Upper lobe of right lung (tissue), 1 donor: Measurements from ENCODE around the gene NT5E. TPM values are rescaled to one million over a fixed set of nuclear protein-coding genes. Genes with fewer than 3 reads are reported as not detected.

Experiments used
- ATAC-seq: fragments of 200-7000 bp; cut with Tn5 transposase; one replicate; pipeline ENCODE4 v1.9.1; 2020; ENCODE audit warnings: mild to moderate bottlenecking, moderate library complexity
- DNase-seq: peaks from one replicate; pipeline ENCODE4 v3.0.0-alpha.2; 2020
- H3K27ac ChIP-seq: fragments of 200-600 bp; one replicate; pipeline ENCODE4 v1.8.0; 2022
- H3K27me3 ChIP-seq: fragments of 200-600 bp; one replicate; pipeline ENCODE4 v1.8.0; 2022; ENCODE audit warnings: mild to moderate bottlenecking
- H3K36me3 ChIP-seq: fragments of 200-600 bp; one replicate; pipeline ENCODE4 v1.8.0; 2022
- H3K4me1 ChIP-seq: fragments of 200-600 bp; one replicate; pipeline ENCODE4 v1.8.0; 2022
- H3K4me3 ChIP-seq: fragments of 200-600 bp; one replicate; pipeline ENCODE4 v1.8.0; 2022; ENCODE audit warnings: mild to moderate bottlenecking
- H3K9me3 ChIP-seq: fragments of 200-600 bp; one replicate; pipeline ENCODE4 v1.8.0; 2022
- CTCF ChIP-seq: fragments of 200-600 bp; IDR thresholded peaks from one replicate; pipeline ENCODE4 v1.8.0; 2022; ENCODE audit warnings: antibody characterized with exemption
- intact Hi-C: fragments of 100-400 bp; cut with DNase I; formaldehyde crosslinking; loops from one replicate; pipeline ENCODE4 v1.11.0; 2022
- total RNA-seq: library from RNA; stranded (reverse); fragmentation: NEBNext Ultra II Directional; extraction: Animal tissue kit (Norgen Biotek cat#: 25700); gene quantifications from one replicate; pipeline ENCODE4 v1.2.1, GENCODE V29; 2021
- donor health status: DM: no; HTN: yes; CAD: no; lungs with severe emphysema.

NT5E gene
- total RNA-seq, 1 donor from 2014 or later = 15.3 TPM

GRCh38 chr6:85436411-85436810 lies 13.5 kb upstream of the NT5E start:
- intact Hi-C loops = no loop called here
- ATAC-seq = no peak

GRCh38 chr6:85436939-85437495 lies 12.9 kb upstream of the NT5E start:
- DNase-seq (no peak), ATAC-seq (no peak)
- no peak overlapping the region for H3K4me3 ChIP-seq
- H3K9me3 ChIP-seq = no peaks in the 10 kb centered on the region
- H3K4me1 ChIP-seq = no peaks in the 10 kb centered on the region
- H3K27ac ChIP-seq = no peak overlapping the region
- no peaks in the 10 kb centered on the region for H3K27me3 ChIP-seq
- H3K36me3 ChIP-seq = no peaks in the 10 kb centered on the region
- intact Hi-C loops = no loop called here
- TF ChIP-seq CTCF = no peak

More at GRCh38 chr6:85436411-85436810, 13.5 kb upstream of the NT5E start:
- TF ChIP-seq CTCF = no peak
- no peak overlapping the region for H3K27ac ChIP-seq
- no peaks in the 10 kb centered on the region for H3K4me1 ChIP-seq
- no peaks in the 10 kb centered on the region for H3K27me3 ChIP-seq
- no peak for DNase-seq
- no peaks in the 10 kb centered on the region for H3K9me3 ChIP-seq
- no peak overlapping the region for H3K4me3 ChIP-seq
- H3K36me3 ChIP-seq = no peaks in the 10 kb centered on the region

- no peak overlapping the region for H3K27ac ChIP-seq
- DNase-seq = no peak
- H3K9me3 ChIP-seq = no peaks in the 10 kb centered on the region
- intact Hi-C loops = no loop called here
- no peak for ATAC-seq
- peaks cover 10% of the 10 kb centered on the region for H3K27me3 ChIP-seq
- no peaks in the 10 kb centered on the region for H3K4me1 ChIP-seq
- H3K4me3 ChIP-seq = no peak overlapping the region
- no peak for TF ChIP-seq CTCF
- H3K36me3 ChIP-seq = no peaks in the 10 kb centered on the region
Observed at GRCh38 chr6:85443349-85444117, 6.3 kb upstream of the NT5E start.

GRCh38 chr6:85449388-85449817 lies 480 bp upstream of the NT5E start:
- H3K4me3 ChIP-seq = peak overlapping the region; percentile 63
- ATAC-seq (no peak), DNase-seq (no peak)
- H3K4me1 ChIP-seq = peaks cover 21% of the 10 kb centered on the region
- TF ChIP-seq CTCF = no peak
- intact Hi-C loops = no loop called here
- H3K27me3 ChIP-seq = peaks cover 24% of the 10 kb centered on the region
- no peaks in the 10 kb centered on the region for H3K9me3 ChIP-seq
- H3K36me3 ChIP-seq = no peaks in the 10 kb centered on the region
- peak overlapping the region; percentile 65 for H3K27ac ChIP-seq

GRCh38 chr6:85451565-85452306 lies 1.9 kb downstream of the NT5E start:
- H3K36me3 ChIP-seq = no peaks in the 10 kb centered on the region
- no peak overlapping the region for H3K27ac ChIP-seq
- peak overlapping the region; percentile 63 for H3K4me3 ChIP-seq
- no peak for TF ChIP-seq CTCF
- no peaks in the 10 kb centered on the region for H3K9me3 ChIP-seq
- H3K27me3 ChIP-seq = peaks cover 18% of the 10 kb centered on the region
- DNase-seq = no peak
- H3K4me1 ChIP-seq = peaks cover 21% of the 10 kb centered on the region
- ATAC-seq = no peak
- intact Hi-C loops = no loop called here
